ES-I3 (cell line): Measurements from ENCODE around the gene MEI1.

Source experiments
- H3K36me3 ChIP-seq: 2 replicates; pipeline ENCODE4 v1.6.1; 2013; ENCODE audit warnings: mild to moderate bottlenecking, low read length, control low read depth, moderate library complexity; ENCODE audit not compliant: insufficient read depth
- H3K4me1 ChIP-seq: 2 replicates; pipeline ENCODE4 v1.6.1; 2013; ENCODE audit warnings: mild to moderate bottlenecking, control low read depth, low read length; ENCODE audit not compliant: insufficient read depth
- H3K9ac ChIP-seq: 2 replicates; pipeline ENCODE4 v1.6.1; 2013; ENCODE audit warnings: low read depth, mild to moderate bottlenecking, low read length, moderate library complexity
- H3K9me3 ChIP-seq: 2 replicates; pipeline ENCODE4 v1.6.1; 2013; ENCODE audit warnings: mild to moderate bottlenecking, low read length, moderate library complexity; ENCODE audit not compliant: control insufficient read depth, insufficient read depth

MEI1 gene

GRCh38 chr22:41847300-41847699 is 148.0 kb downstream of the MEI1 start:
- Histone ChIP-seq H3K36me3 (peaks cover 9% of the 10 kb centered on the region), H3K9me3 (no peaks in the 10 kb centered on the region), H3K4me1 (peaks cover 30% of the 10 kb centered on the region), H3K9ac (no peak overlapping the region)

DNA sequence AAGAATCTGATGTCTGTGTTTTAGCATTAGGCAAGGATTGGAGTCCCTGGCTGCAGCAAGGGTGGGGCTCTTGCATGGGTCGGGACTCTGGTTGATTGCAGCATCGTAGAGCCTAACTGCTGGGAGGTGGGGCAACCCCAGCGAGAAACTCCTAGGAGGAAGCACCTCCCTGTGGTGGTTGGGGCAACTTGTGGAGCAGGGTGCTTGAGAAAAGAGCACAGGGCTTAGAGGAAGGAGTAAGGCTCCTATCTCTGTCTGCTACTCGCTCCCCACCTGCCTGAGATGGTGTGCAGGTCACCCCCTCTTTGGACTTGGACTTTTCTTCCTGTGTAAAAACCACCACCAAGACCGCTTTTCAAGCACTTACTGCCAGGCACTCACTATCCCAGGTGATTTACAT is 149.2 kb downstream of the MEI1 start:
- Histone ChIP-seq H3K9ac (no peak overlapping the region), H3K9me3 (no peaks in the 10 kb centered on the region), H3K36me3 (peaks cover 2% of the 10 kb centered on the region), H3K4me1 (peaks cover 30% of the 10 kb centered on the region)
